Measurements from ENCODE around the gene KCNH4. TPM values are rescaled to one million over a fixed set of nuclear protein-coding genes. Genes with fewer than 3 reads are reported as not detected.

KCNH4 gene
- polyA plus RNA-seq, 1 donor (not counting 4 experiments of a cell fraction or from before 2014, with no cell fraction given): not detected

GRCh38 chr17:42189651-42189965 lies 8.7 kb upstream of the KCNH4 start:
- no peak for DNase-seq (ENCODE audit: low read depth, low spot score)
- Histone ChIP-seq H3K9me3 (ENCODE audit: control insufficient read depth, low read depth, low read length) (no peaks in the 10 kb centered on the region), H3K9ac (ENCODE audit: control insufficient read depth, extremely low read depth, insufficient read depth, low read length) (no peak overlapping the region), H3K79me2 (ENCODE audit: control insufficient read depth, insufficient read depth, low read length) (no peaks in the 10 kb centered on the region), H3K9me1 (ENCODE audit: control insufficient read depth, extremely low read depth, insufficient read depth, low read length) (no peaks in the 10 kb centered on the region), H3K27me3 (ENCODE audit: control insufficient read depth, extremely low read depth, insufficient read depth, low read length) (peaks cover 15% of the 10 kb centered on the region), H3K36me3 (ENCODE audit: control insufficient read depth in 2 of 2, extremely low read depth in 1 of 2, insufficient read depth in 2 of 2, low read length in 2 of 2) (no peaks in the 10 kb centered on the region), H4K20me1 (ENCODE audit: control insufficient read depth, extremely low read depth, insufficient read depth, low read length) (no peaks in the 10 kb centered on the region), H3K4me1 (ENCODE audit: control insufficient read depth, extremely low read depth, insufficient read depth, low read length) (no peaks in the 10 kb centered on the region), H3K27ac (ENCODE audit: control insufficient read depth, insufficient read depth, low read length) (no peak overlapping the region), H2AFZ (ENCODE audit: control insufficient read depth, low read length) (no peak overlapping the region), H3K4me2 (ENCODE audit: control insufficient read depth, extremely low read depth, insufficient read depth, low read depth, low read length) (no peak overlapping the region), H3K4me3 (ENCODE audit: control insufficient read depth in 2 of 3, extremely low read depth in 1 of 3, insufficient read depth in 2 of 3, low read depth in 1 of 3, low read length in 3 of 3) (no peak overlapping the region)
- no peak for FAIRE-seq
- TF ChIP-seq EZH2 (IDR thresholded peaks at IDR 0.05; ENCODE audit: low read length) (no peak), CTCF (optimal IDR thresholded peaks at IDR 0.05 in 1 of 3, IDR thresholded peaks at IDR 0.05 in 1 of 3, conservative IDR thresholded peaks at IDR 0.05 in 1 of 3; ENCODE audit: extremely low read depth in 1 of 3, insufficient read depth in 2 of 3, low read length in 3 of 3) (no peak)
- dilution Hi-C loops (cut with MboI; ENCODE audit: extremely low pct_ligation_motif_present, low sequenced_read_pairs): no loop called here

GRCh38 chr17:42188749-42189650 lies 8.1 kb upstream of the KCNH4 start:
- no peak overlapping the region for H3K4me3 ChIP-seq (ENCODE audit: control insufficient read depth in 2 of 3, extremely low read depth in 1 of 3, insufficient read depth in 2 of 3, low read depth in 1 of 3, low read length in 3 of 3)
- no peaks in the 10 kb centered on the region for H4K20me1 ChIP-seq (ENCODE audit: control insufficient read depth, extremely low read depth, insufficient read depth, low read length)
- no peak for DNase-seq (ENCODE audit: low read depth, low spot score)
- H3K4me1 ChIP-seq (ENCODE audit: control insufficient read depth, extremely low read depth, insufficient read depth, low read length): peaks cover 3% of the 10 kb centered on the region
- no peak overlapping the region for H3K4me2 ChIP-seq (ENCODE audit: control insufficient read depth, extremely low read depth, insufficient read depth, low read depth, low read length)
- no peaks in the 10 kb centered on the region for H3K9me1 ChIP-seq (ENCODE audit: control insufficient read depth, extremely low read depth, insufficient read depth, low read length)
- H2AFZ ChIP-seq (ENCODE audit: control insufficient read depth, low read length): no peak overlapping the region
- no peak overlapping the region for H3K9ac ChIP-seq (ENCODE audit: control insufficient read depth, extremely low read depth, insufficient read depth, low read length)
- TF ChIP-seq EZH2 (IDR thresholded peaks at IDR 0.05; ENCODE audit: low read length): no peak
- no peak for TF ChIP-seq CTCF (optimal IDR thresholded peaks at IDR 0.05 in 1 of 3, IDR thresholded peaks at IDR 0.05 in 1 of 3, conservative IDR thresholded peaks at IDR 0.05 in 1 of 3; ENCODE audit: extremely low read depth in 1 of 3, insufficient read depth in 2 of 3, low read length in 3 of 3)
- H3K27me3 ChIP-seq (ENCODE audit: control insufficient read depth, extremely low read depth, insufficient read depth, low read length): peaks cover 20% of the 10 kb centered on the region
- H3K27ac ChIP-seq (ENCODE audit: control insufficient read depth, insufficient read depth, low read length): no peak overlapping the region
- no peak for FAIRE-seq
- dilution Hi-C loops (cut with MboI; ENCODE audit: extremely low pct_ligation_motif_present, low sequenced_read_pairs): no loop called here
- no peaks in the 10 kb centered on the region for H3K9me3 ChIP-seq (ENCODE audit: control insufficient read depth, low read depth, low read length)
- H3K36me3 ChIP-seq (ENCODE audit: control insufficient read depth in 2 of 2, extremely low read depth in 1 of 2, insufficient read depth in 2 of 2, low read length in 2 of 2): no peaks in the 10 kb centered on the region
- H3K79me2 ChIP-seq (ENCODE audit: control insufficient read depth, insufficient read depth, low read length): no peaks in the 10 kb centered on the region
